Retinal pigment epithelial cell (primary cell): ENCODE data around the gene TMEM158.

Experiments
- DNase-seq: peaks from one replicate; pipeline ENCODE4 v3.0.0-alpha.2; 2010; ENCODE audit warnings: low read depth
- H3K4me3 ChIP-seq: 2 replicates; pipeline ENCODE4 v1.5.1; 2011; ENCODE audit warnings: mild to moderate bottlenecking, low read length, control low read depth, moderate library complexity
- CTCF ChIP-seq: conservative IDR thresholded peaks from 2 replicates; pipeline ENCODE4 v1.5.1; 2011; ENCODE audit warnings: low read depth, low read length, control low read depth, inconsistent platforms

Gene TMEM158

DNA sequence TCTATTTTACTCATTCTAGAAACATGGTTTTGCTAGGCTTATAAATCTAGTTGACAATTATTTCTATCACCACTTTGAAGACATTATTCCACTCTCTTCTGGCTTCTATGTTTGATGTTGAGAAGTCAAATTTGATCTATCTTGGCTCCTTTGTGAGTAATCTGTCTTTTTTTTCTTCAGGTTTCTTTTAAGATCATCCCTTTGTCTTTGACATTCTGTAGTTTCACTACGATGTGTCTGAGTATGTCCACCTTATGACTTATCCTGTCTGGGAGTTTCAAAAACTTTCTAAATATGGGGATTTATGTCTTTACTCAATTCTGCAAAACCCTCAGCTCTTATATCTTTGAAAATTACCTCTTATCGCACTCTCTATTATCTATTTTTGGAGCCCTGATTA lies 41.0 kb upstream of the TMEM158 start:
- no peak for DNase-seq
- no peak for TF ChIP-seq CTCF
- H3K4me3 ChIP-seq, result no peak overlapping the region

- H3K4me3 ChIP-seq, result no peak overlapping the region
- TF ChIP-seq CTCF, result no peak
- no peak for DNase-seq
Observed at GRCh38 chr3:45261333-45262110, 35.4 kb upstream of the TMEM158 start.

DNA sequence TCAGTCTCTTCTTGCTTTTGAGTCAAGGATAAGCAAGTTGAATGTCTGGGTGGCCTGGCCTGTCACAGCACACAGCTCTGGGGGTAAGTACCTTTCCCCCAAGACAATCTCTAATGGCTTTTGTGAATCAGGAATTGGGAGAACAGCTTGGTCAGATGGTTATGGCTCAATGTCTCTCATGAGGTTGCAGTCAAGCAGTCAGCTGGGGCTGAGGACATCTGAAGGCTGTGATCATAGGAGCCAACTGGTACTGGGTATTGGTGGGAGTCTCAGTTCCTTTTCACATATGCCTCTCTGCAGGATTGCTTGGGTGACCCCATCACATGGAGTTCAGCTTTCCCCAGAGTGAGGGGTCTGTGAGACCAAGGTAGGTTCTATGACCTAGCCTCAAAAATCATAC lies 33.0 kb upstream of the TMEM158 start:
- no peak overlapping the region for H3K4me3 ChIP-seq
- no peak for TF ChIP-seq CTCF
- no peak for DNase-seq

DNA sequence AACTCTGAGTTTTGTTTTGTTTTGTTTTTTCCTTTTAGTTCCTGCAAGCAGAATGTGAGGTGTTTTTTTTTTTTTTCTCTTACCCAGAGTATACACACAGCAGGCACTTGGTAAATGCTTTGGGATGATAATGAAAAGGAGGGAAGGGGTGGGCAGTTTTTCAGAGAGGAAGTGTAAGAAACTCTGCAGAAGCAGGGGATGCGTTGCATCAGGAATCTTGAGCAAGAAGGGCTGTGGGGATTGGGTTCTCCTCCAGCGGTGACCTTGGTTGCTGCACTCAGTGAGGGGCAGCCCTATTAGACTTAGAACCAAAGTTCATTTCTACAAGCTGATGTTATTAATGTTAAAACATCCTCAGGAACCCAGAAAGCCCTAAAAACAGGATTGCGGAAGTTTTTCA lies 32.2 kb upstream of the TMEM158 start:
- no peak overlapping the region for H3K4me3 ChIP-seq
- no peak for DNase-seq
- no peak for TF ChIP-seq CTCF

DNA sequence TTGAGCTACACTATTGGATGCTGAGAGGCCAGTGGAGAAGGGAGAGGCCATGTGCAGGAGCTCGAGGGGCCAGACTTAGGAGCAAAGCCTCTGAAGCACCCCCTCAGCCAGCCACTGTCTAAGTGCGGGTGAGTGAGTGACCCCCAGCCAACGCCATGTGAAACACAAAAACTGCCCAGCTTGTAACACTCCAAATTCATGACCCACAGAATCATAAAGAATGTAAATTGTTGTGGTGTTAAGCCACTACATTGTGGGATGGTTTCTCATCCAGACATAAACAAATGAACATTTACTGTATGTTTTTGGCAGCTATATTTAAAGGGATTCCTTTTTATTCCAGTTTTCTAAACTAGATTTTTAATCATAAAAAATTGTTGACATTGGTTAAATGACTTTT lies 27.2 kb upstream of the TMEM158 start:
- no peak for TF ChIP-seq CTCF
- DNase-seq, result no peak
- H3K4me3 ChIP-seq, result no peak overlapping the region

DNA sequence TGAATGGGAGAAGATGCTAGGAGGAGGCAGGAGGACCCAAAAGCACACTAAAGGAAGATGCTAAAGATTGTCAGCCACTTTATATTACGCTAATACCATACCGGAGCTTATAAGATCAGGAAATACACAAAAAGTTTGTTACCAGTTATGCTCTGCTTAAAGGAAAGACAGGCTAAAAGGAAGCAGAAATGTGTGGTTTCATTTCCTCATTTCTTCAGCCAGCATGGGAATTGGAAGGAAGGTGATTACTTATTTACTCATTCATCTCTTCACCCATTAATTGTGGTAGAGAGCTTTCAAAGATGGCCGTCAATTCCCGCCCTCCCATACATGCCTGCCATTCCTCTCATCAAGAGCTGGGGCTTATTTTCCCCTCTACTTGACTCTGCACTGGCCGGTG lies 26.7 kb upstream of the TMEM158 start:
- H3K4me3 ChIP-seq, result no peak overlapping the region
- DNase-seq, result no peak
- no peak for TF ChIP-seq CTCF

GRCh38 chr3:45249391-45249790 lies 23.3 kb upstream of the TMEM158 start:
- TF ChIP-seq CTCF, result no peak
- H3K4me3 ChIP-seq, result no peak overlapping the region
- DNase-seq, result no peak
